PC-9 (cell line): ENCODE results near the gene ALPG. TPM values are rescaled to one million over a fixed set of nuclear protein-coding genes. Genes with fewer than 3 reads are reported as not detected.

Source experiments
- BruUV-seq: library from RNA; stranded (reverse); fragments of 400-500 nt; replicated peaks from 2 replicates; lab custom pipeline; 2021; lab: Mats Ljungman, UMichigan
- CTCF ChIA-PET: fragments of 300-600 bp; sonication (Branson Sonifier 250); formaldehyde crosslinking; loops from one replicate; lab custom pipeline; 2022; ENCODE audit warnings: antibody characterized with exemption; lab: Charles Lee
- POLR2A ChIA-PET: fragments of 300-600 bp; sonication (Branson Sonifier 250); formaldehyde crosslinking; loops from one replicate; lab custom pipeline; 2022; ENCODE audit warnings: antibody characterized with exemption; ENCODE audit not compliant: unreplicated experiment; lab: Charles Lee
- DNase-seq, 2 experiments: peaks; one replicate each; pipeline versions ENCODE4 v3.0.0 to v3.0.0-alpha.2; 2015 to 2022; ENCODE audit warnings: mixed read lengths in 1 of 2
- H2AFZ ChIP-seq: fragments of 200-600 bp; sonication (generic); 2 replicates; pipeline ENCODE4 v1.8.1; 2017; ENCODE audit warnings: antibody characterized with exemption
- H3F3A ChIP-seq: fragments of 200-600 bp; sonication (generic); 2 replicates; pipeline ENCODE4 v1.8.1; 2017; ENCODE audit warnings: antibody characterized with exemption, mild to moderate bottlenecking, low read depth; ENCODE audit not compliant: insufficient read depth
- H3K27ac ChIP-seq: fragments of 200-600 bp; sonication (generic); 2 replicates; pipeline ENCODE4 v1.6.1; 2016; ENCODE audit warnings: mixed run types
- H3K27me3 ChIP-seq: fragments of 200-600 bp; sonication (generic); 2 replicates; pipeline ENCODE4 v1.6.1; 2016; ENCODE audit warnings: low read depth, mixed run types; ENCODE audit not compliant: insufficient read depth
- H3K36me3 ChIP-seq: fragments of 200-600 bp; sonication (generic); 2 replicates; pipeline ENCODE4 v1.6.1; 2016; ENCODE audit warnings: low read depth, mixed run types
- H3K4me1 ChIP-seq: fragments of 200-600 bp; sonication (generic); replicated peaks from 2 replicates; pipeline ENCODE4 v1.6.1; 2016; ENCODE audit warnings: mixed run types; ENCODE audit not compliant: insufficient read depth
- H3K4me2 ChIP-seq: fragments of 200-600 bp; sonication (generic); 2 replicates; pipeline ENCODE4 v1.6.1; 2017; ENCODE audit warnings: mixed run types
- H3K4me3 ChIP-seq: fragments of 200-600 bp; sonication (generic); 2 replicates; pipeline ENCODE4 v1.6.1; 2016; ENCODE audit warnings: mixed run types
- H3K79me2 ChIP-seq: fragments of 200-600 bp; sonication (generic); 2 replicates; pipeline ENCODE4 v1.6.1; 2017; ENCODE audit warnings: low read depth, mixed run types
- H3K9me2 ChIP-seq: fragments of 200-600 bp; sonication (generic); 2 replicates; pipeline ENCODE4 v1.8.1; 2017; ENCODE audit warnings: mild to moderate bottlenecking; ENCODE audit not compliant: insufficient read depth
- H3K9me3 ChIP-seq: fragments of 200-600 bp; sonication (generic); 2 replicates; pipeline ENCODE4 v1.8.1; 2016; ENCODE audit warnings: low read depth; ENCODE audit not compliant: insufficient read depth
- H4K20me1 ChIP-seq: fragments of 200-600 bp; sonication (generic); 2 replicates; pipeline ENCODE4 v1.8.1; 2017; ENCODE audit not compliant: insufficient read depth
- CTCF ChIP-seq: fragments of 200-600 bp; sonication (generic); conservative IDR thresholded peaks from 2 replicates; pipeline ENCODE4 v1.6.1; 2017; ENCODE audit warnings: mixed run types, antibody characterized with exemption, mild to moderate bottlenecking, moderate library complexity
- EZH2 ChIP-seq: fragments of 200-600 bp; sonication (generic); IDR thresholded peaks from 2 replicates; pipeline ENCODE4 v1.8.0; 2017; ENCODE audit warnings: antibody characterized with exemption, low read depth
- intact Hi-C: fragments of 100-400 bp; cut with micrococcal nuclease; formaldehyde crosslinking; loops from one replicate; pipeline ENCODE4 v1.10.0; 2022; ENCODE audit not compliant: unreplicated experiment
- total RNA-seq: library from RNA; stranded (reverse); gene quantifications from 2 replicates; pipeline ENCODE4 v1.2.3, GENCODE V29; 2021

ALPG gene
- total RNA-seq, 1 experiment from 2014 or later = 0.76 TPM

GRCh38 chr2:232410238-232410900, 3.7 kb downstream of the ALPG start:
- Histone ChIP-seq H3K4me3 (no peak overlapping the region), H3K4me2 (no peak overlapping the region), H2AFZ (no peak overlapping the region), H3K79me2 (no peaks in the 10 kb centered on the region), H3K9me3 (no peaks in the 10 kb centered on the region), H3K36me3 (no peaks in the 10 kb centered on the region), H3K9me2 (no peaks in the 10 kb centered on the region), H3K27ac (no peak overlapping the region), H3K27me3 (no peaks in the 10 kb centered on the region), H4K20me1 (no peaks in the 10 kb centered on the region), H3F3A (no peaks in the 10 kb centered on the region; the same call in 1 of the 2 replicates), H3K4me1 (no peaks in the 10 kb centered on the region)
- ChIA-PET CTCF (no interaction called here), POLR2A (no interaction called here)
- TF ChIP-seq CTCF (no peak), EZH2 (no peak)
- no TSS peak for BruUV-seq
- intact Hi-C loops = no loop called here
- no peak for DNase-seq

- H3F3A ChIP-seq = no peaks in the 10 kb centered on the region; the same call in 1 of the 2 replicates
- no peaks in the 10 kb centered on the region for H3K9me2 ChIP-seq
- H3K4me1 ChIP-seq = no peaks in the 10 kb centered on the region
- intact Hi-C loops = no loop called here
- no peak overlapping the region for H3K4me3 ChIP-seq
- H4K20me1 ChIP-seq = no peaks in the 10 kb centered on the region
- no peaks in the 10 kb centered on the region for H3K36me3 ChIP-seq
- H3K27me3 ChIP-seq = no peaks in the 10 kb centered on the region
- H2AFZ ChIP-seq = no peak overlapping the region
- H3K27ac ChIP-seq = no peak overlapping the region
- TF ChIP-seq EZH2 = no peak
- TF ChIP-seq CTCF = no peak
- no peak for DNase-seq
- ChIA-PET POLR2A (interaction anchor here (0.7 kb wide), 1 partner anchor 867 kb away, joined by 4 read pairs; no protein-coding TSS in a partner anchor), CTCF (no interaction called here)
- no peaks in the 10 kb centered on the region for H3K9me3 ChIP-seq
- H3K79me2 ChIP-seq = no peaks in the 10 kb centered on the region
- H3K4me2 ChIP-seq = no peak overlapping the region
- BruUV-seq = no TSS peak
Observed at GRCh38 chr2:232411901-232412629, 5.4 kb downstream of the ALPG start.

GRCh38 chr2:232412986-232413385, 6.3 kb downstream of the ALPG start:
- Histone ChIP-seq H3F3A (no peaks in the 10 kb centered on the region; the same call in 1 of the 2 replicates), H3K9me3 (no peaks in the 10 kb centered on the region), H3K4me2 (no peak overlapping the region), H3K36me3 (no peaks in the 10 kb centered on the region), H3K9me2 (no peaks in the 10 kb centered on the region), H3K27me3 (no peaks in the 10 kb centered on the region), H3K79me2 (no peaks in the 10 kb centered on the region), H3K4me3 (no peak overlapping the region), H3K27ac (no peak overlapping the region), H2AFZ (no peak overlapping the region), H3K4me1 (no peaks in the 10 kb centered on the region), H4K20me1 (no peaks in the 10 kb centered on the region)
- CTCF ChIA-PET = interaction anchor here (0.6 kb wide), 1 partner anchor 722 kb away, joined by 3 read pairs; no protein-coding TSS in a partner anchor
- no peak for DNase-seq
- BruUV-seq = no TSS peak
- no peak for TF ChIP-seq CTCF
- no peak for TF ChIP-seq EZH2
- POLR2A ChIA-PET = interaction anchor here (0.7 to 0.8 kb wide), 2 partner anchors 18 to 867 kb away, joined by 4 to 7 read pairs; no protein-coding TSS in a partner anchor
- intact Hi-C loops = no loop called here
